Endothelial cell of umbilical vein (primary cell): ENCODE data around the gene LEPROT. TPM values are rescaled to one million over a fixed set of nuclear protein-coding genes. Genes with fewer than 3 reads are reported as not detected.

Experiments used
- BruUV-seq: library from RNA; stranded (reverse); fragments of 400-500 nt; replicated peaks from 2 replicates; lab custom pipeline; 2021; lab: Mats Ljungman, UMichigan
- CTCF ChIA-PET: fragments of 300-600, 350-600 bp; sonication (Branson Sonifier 250); formaldehyde crosslinking; loops from one replicate; lab custom pipeline; 2021; ENCODE audit warnings: antibody characterized with exemption, inconsistent platforms; lab: Charles Lee
- POLR2A ChIA-PET: fragments of 300-600, 350-600 bp; sonication (Branson Sonifier 250); formaldehyde crosslinking; loops from one replicate; lab custom pipeline; 2021; ENCODE audit warnings: antibody characterized with exemption, inconsistent platforms; lab: Charles Lee
- DNase-seq: peaks from one replicate; pipeline ENCODE4 v3.0.0-alpha.2; 2011; ENCODE audit warnings: low read depth, low spot score
- FAIRE-seq: peaks from 2 replicates; lab custom pipeline; 2011; peaks lifted over from hg19 to GRCh38; lab: Jason Lieb, UNC
- H2AFZ ChIP-seq: 2 replicates; pipeline ENCODE4 v1.6.0; 2012; ENCODE audit warnings: low read depth, low read length, control low read depth, inconsistent platforms
- H3K27ac ChIP-seq: 2 replicates; pipeline ENCODE4 v1.5.1; 2011; ENCODE audit warnings: low read depth, mild to moderate bottlenecking, control low read depth, low read length, moderate library complexity; ENCODE audit not compliant: insufficient read depth
- H3K27me3 ChIP-seq, 2 experiments: 2 replicates each; pipeline versions ENCODE4 v1.6.0 to v1.6.1; 2011; ENCODE audit warnings: low read length in 2 of 2, mixed read lengths in 1 of 2; ENCODE audit not compliant: control insufficient read depth in 2 of 2, insufficient read depth in 2 of 2
- H3K36me3 ChIP-seq, 2 experiments: 2 replicates in 1 of 2; 3 replicates in 1 of 2; pipeline ENCODE4 v1.5.1; 2011; ENCODE audit warnings: low read length in 2 of 2, mild to moderate bottlenecking in 1 of 2, moderate library complexity in 1 of 2; ENCODE audit not compliant: control insufficient read depth in 2 of 2, insufficient read depth in 2 of 2; ENCODE audit errors: extremely low read depth in 1 of 2
- H3K4me1 ChIP-seq: 3 replicates; pipeline ENCODE4 v1.5.1; 2011; ENCODE audit warnings: mild to moderate bottlenecking, low read length; ENCODE audit not compliant: control insufficient read depth, insufficient read depth; ENCODE audit errors: extremely low read depth
- H3K4me2 ChIP-seq: 2 replicates; pipeline ENCODE4 v1.6.1; 2011; ENCODE audit warnings: low read length, control low read depth, mixed read lengths; ENCODE audit not compliant: insufficient read depth
- H3K4me3 ChIP-seq, 3 experiments: fragments of 200-600 bp in 1 of 3; sonication (generic), shearing (Covaris generic) in 1 of 3; replicated peaks in 1 of 3; 2 replicates each; pipeline ENCODE4 v1.5.1; 2011 to 2016; ENCODE audit warnings: control low read depth in 3 of 3, low read length in 3 of 3, mild to moderate bottlenecking in 2 of 3, inconsistent platforms in 1 of 3, low read depth in 1 of 3, moderate library complexity in 1 of 3; ENCODE audit not compliant: insufficient read depth in 1 of 3
- H3K79me2 ChIP-seq: 2 replicates; pipeline ENCODE4 v1.6.0; 2012; ENCODE audit warnings: low read length, inconsistent platforms; ENCODE audit not compliant: control insufficient read depth, insufficient read depth
- H3K9ac ChIP-seq: replicated peaks from 2 replicates; pipeline ENCODE3; 2011; ENCODE audit warnings: low read length, control low read depth; ENCODE audit not compliant: insufficient read depth; ENCODE audit errors: extremely low read depth
- H3K9me1 ChIP-seq: replicated peaks from 3 replicates; pipeline ENCODE4 v1.6.0; 2011; ENCODE audit warnings: mild to moderate bottlenecking, low read length; ENCODE audit not compliant: control insufficient read depth, insufficient read depth; ENCODE audit errors: extremely low read depth
- H3K9me3 ChIP-seq: replicated peaks from 2 replicates; pipeline ENCODE4 v1.5.1; 2012; ENCODE audit warnings: low read length, inconsistent platforms; ENCODE audit not compliant: control insufficient read depth, insufficient read depth
- H4K20me1 ChIP-seq: replicated peaks from 2 replicates; pipeline ENCODE3; 2011; ENCODE audit warnings: mild to moderate bottlenecking, low read length; ENCODE audit not compliant: control insufficient read depth, insufficient read depth; ENCODE audit errors: extremely low read depth
- CTCF ChIP-seq, 2 donors: IDR thresholded peaks; 1 replicate in 1 of 2; 2 replicates in 1 of 2; pipeline ENCODE4 v1.5.1; 2011; ENCODE audit warnings: low read length in 2 of 2, mild to moderate bottlenecking in 2 of 2, moderate library complexity in 2 of 2, control low read depth in 1 of 2, inconsistent platforms in 1 of 2, low read depth in 1 of 2; ENCODE audit not compliant: insufficient read depth in 1 of 2; ENCODE audit errors: extremely low read depth in 1 of 2
- EZH2 ChIP-seq: IDR thresholded peaks from 2 replicates; pipeline ENCODE4 v1.6.1; 2012; ENCODE audit warnings: borderline replicate concordance, low read depth, mild to moderate bottlenecking, moderate library complexity, low read length, inconsistent platforms; ENCODE audit not compliant: severe bottlenecking
- FOS ChIP-seq: IDR thresholded peaks from 2 replicates; pipeline ENCODE4 v1.6.1; 2011; ENCODE audit warnings: mild to moderate bottlenecking, low read length, moderate library complexity, borderline replicate concordance; ENCODE audit not compliant: insufficient read depth
- GATA2 ChIP-seq: IDR thresholded peaks from 2 replicates; pipeline ENCODE4 v1.7.0; 2011; ENCODE audit warnings: low read depth, mild to moderate bottlenecking, moderate library complexity, mixed read lengths, low read length; ENCODE audit not compliant: insufficient read length, insufficient read depth
- JUN ChIP-seq: IDR thresholded peaks from 2 replicates; pipeline ENCODE4 v1.6.1; 2011; ENCODE audit warnings: borderline replicate concordance, low read depth; ENCODE audit not compliant: insufficient read length, insufficient read depth
- MAX ChIP-seq: IDR thresholded peaks from 2 replicates; pipeline ENCODE4 v1.6.1; 2011; ENCODE audit not compliant: insufficient read depth, insufficient read length
- MYC ChIP-seq: IDR thresholded peaks from one replicate; pipeline ENCODE4 v1.6.1; 2011; ENCODE audit warnings: mild to moderate bottlenecking, low read depth, low read length
- POLR2A ChIP-seq: IDR thresholded peaks from 2 replicates; pipeline ENCODE4 v1.6.1; 2012; ENCODE audit warnings: low read depth, mild to moderate bottlenecking, control low read depth, low read length
- POLR2AphosphoS5 ChIP-seq: IDR thresholded peaks from 2 replicates; pipeline ENCODE4 v1.6.1; 2012; ENCODE audit warnings: low read depth, mild to moderate bottlenecking, control low read depth, low read length, moderate library complexity; ENCODE audit not compliant: insufficient read depth
- dilution Hi-C: fragments of 300-500 bp; cut with MboI; formaldehyde crosslinking; loops from one replicate; pipeline ENCODE4 v1.15.0; 2019; ENCODE audit warnings: low sequenced_read_pairs; ENCODE audit not compliant: extremely low pct_ligation_motif_present
- intact Hi-C: fragments of 100-400 bp; cut with micrococcal nuclease; formaldehyde crosslinking; loops from one replicate; pipeline ENCODE4 v1.10.0; 2022
- polyA plus RNA-seq, 4 experiments: library from polyadenylated mRNA; depleted of rRNA in 3 of 4; stranded (reverse) in 3 of 4; unstranded in 1 of 4; fragments of >200 nt; gene quantifications; 2 replicates each; pipeline versions ENCODE4 v1.2.1 to v1.2.3, GENCODE V29; 2011 to 2012; ENCODE audit warnings: missing spikeins in 1 of 4
- total RNA-seq: library from RNA; stranded (reverse); gene quantifications from 2 replicates; pipeline ENCODE4 v1.2.3, GENCODE V29; 2021

Gene LEPROT
- total and polyA plus RNA-seq, 2 donors (not counting 3 experiments of a cell fraction or from before 2014, with no cell fraction given): 80.6 to 94.8 TPM

GRCh38 chr1:65435987-65436386 is 15.5 kb downstream of the LEPROT start:
- Histone ChIP-seq H3K9me3 (no peaks in the 10 kb centered on the region), H3K4me1 (peaks cover 10% of the 10 kb centered on the region), H3K9ac (no peak overlapping the region), H3K27ac (no peak overlapping the region), H3K27me3 (no peaks in the 10 kb centered on the region), H3K79me2 (peaks cover 8% of the 10 kb centered on the region), H2AFZ (no peak overlapping the region), H3K9me1 (no peaks in the 10 kb centered on the region), H4K20me1 (no peaks in the 10 kb centered on the region), H3K36me3 (peaks cover 5 to 14% of the 10 kb centered on the region in 2 experiments), H3K4me3 (no peak overlapping the region), H3K4me2 (no peak overlapping the region)
- BruUV-seq: no TSS peak
- intact Hi-C loops: no loop called here
- CTCF ChIA-PET: interaction anchor here (0.6 to 7.7 kb wide), 4 partner anchors 18 to 360 kb away, joined by 3 to 104 read pairs (median 10); no protein-coding TSS in a partner anchor
- DNase-seq (no peak), FAIRE-seq (no peak)
- POLR2A ChIA-PET: no interaction called here
- dilution Hi-C loops: no loop called here
- TF ChIP-seq JUN: no peak
- TF ChIP-seq EZH2: no peak
- no peak for TF ChIP-seq MAX
- TF ChIP-seq FOS: no peak
- TF ChIP-seq POLR2AphosphoS5: no peak
- TF ChIP-seq GATA2: no peak
- TF ChIP-seq CTCF (IDR thresholded peaks at IDR 0.05; ENCODE audit: extremely low read depth in 1 of 2, insufficient read depth in 1 of 2, low read depth in 1 of 2, low read length in 2 of 2): no peak
- no peak for TF ChIP-seq POLR2A
- no peak for TF ChIP-seq MYC
